ENCODE results near the gene ATP8A1. TPM values are rescaled to one million over a fixed set of nuclear protein-coding genes. Genes with fewer than 3 reads are reported as not detected.

ATP8A1 gene
- total and polyA plus RNA-seq, 2 of the 8 experiments (the other 6 are each of a cell fraction or from before 2014, with no cell fraction given) = 3.7 to 14.9 TPM

DNA sequence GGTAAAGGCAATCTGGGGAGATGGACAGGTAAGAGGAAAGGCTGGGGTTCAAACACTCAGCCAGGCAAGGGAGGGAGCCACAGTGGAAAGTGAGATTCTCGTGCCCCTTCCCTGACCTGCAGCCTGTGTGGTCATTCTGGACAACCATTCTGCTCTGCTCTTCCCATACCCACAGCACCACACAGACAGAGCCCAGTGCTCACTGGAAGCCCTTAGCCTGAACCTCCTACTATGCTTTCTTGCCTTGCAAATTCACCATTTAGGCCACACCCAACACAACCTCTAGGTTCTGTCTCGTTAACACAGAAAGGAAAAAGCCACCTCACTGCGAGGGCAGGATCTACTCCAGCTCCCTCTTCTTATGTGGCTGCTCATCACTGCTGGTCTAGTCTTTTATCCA, 166.9 kb downstream of the ATP8A1 start:
- Histone ChIP-seq H3K27ac (ENCODE audit: low read depth, low read length) (no peak overlapping the region), H3K79me2 (ENCODE audit: control insufficient read depth in 1 of 2, insufficient read depth in 2 of 2, low read length in 2 of 2) (no peaks in the 10 kb centered on the region), H3K36me3 (ENCODE audit: control insufficient read depth in 2 of 4, insufficient read depth in 4 of 4, low read length in 3 of 4) (no peaks in the 10 kb centered on the region), H3K9ac (replicated peaks in 1 of 4; ENCODE audit: extremely low read depth in 1 of 4, low read depth in 3 of 4, low read length in 3 of 4) (no peak overlapping the region), H4K20me1 (replicated peaks in 1 of 2; ENCODE audit: control insufficient read depth in 1 of 2, insufficient read depth in 2 of 2, low read length in 2 of 2) (no peaks in the 10 kb centered on the region), H2AK5ac (ENCODE audit: low read depth, low read length) (0 out of 2 replicates have a peak overlapping the region, but pooled peaks have one; percentile 56), H4K8ac (ENCODE audit: extremely low read depth, insufficient read depth, low read length) (no peak overlapping the region), H3K4ac (replicated peaks; ENCODE audit: insufficient read length, low read depth, low read length) (peak overlapping the region; percentile 16), H2BK12ac (ENCODE audit: low read depth, low read length) (peak overlapping the region; percentile 91; the same call in 1 of the 2 replicates), H3K14ac (ENCODE audit: insufficient read length) (no peak overlapping the region), H3K18ac (ENCODE audit: extremely low read depth, low read length) (peak overlapping the region; percentile 64), H2BK15ac (ENCODE audit: low read length) (peak overlapping the region; percentile 95), H3K56ac (replicated peaks; ENCODE audit: insufficient read length, low read depth, low read length) (no peak overlapping the region), H3K4me1 (replicated peaks in 1 of 4; ENCODE audit: control insufficient read depth in 3 of 4, insufficient read depth in 4 of 4, low read length in 3 of 4) (peaks cover 1 to 21% (median 13%) of the 10 kb centered on the region in 4 experiments; a peak in 6 of 7 replicates), H2BK120ac (replicated peaks; ENCODE audit: low read depth, low read length) (no peak overlapping the region), H3K4me3 (ENCODE audit: extremely low read depth in 1 of 4, insufficient read depth in 2 of 4, low read depth in 3 of 4, low read length in 4 of 4) (no peak overlapping the region), H3K27me3 (replicated peaks in 1 of 4; ENCODE audit: control insufficient read depth in 3 of 4, extremely low read depth in 1 of 4, insufficient read depth in 3 of 4, low read length in 3 of 4) (no peaks in the 10 kb centered on the region), H3K23me2 (ENCODE audit: low read depth, low read length) (no peaks in the 10 kb centered on the region), H2BK5ac (ENCODE audit: low read depth, low read length) (peak overlapping the region; percentile 77; the same call in 1 of the 2 replicates), H3K4me2 (ENCODE audit: insufficient read depth in 1 of 2, low read depth in 2 of 2, low read length in 2 of 2) (no peak overlapping the region), H3K23ac (ENCODE audit: insufficient read length) (no peak overlapping the region), H2AFZ (ENCODE audit: low read length) (no peak overlapping the region), H3K79me1 (ENCODE audit: low read depth, low read length) (no peaks in the 10 kb centered on the region), H3K9me3 (ENCODE audit: insufficient read depth in 2 of 2, low read depth in 1 of 2, low read length in 1 of 2) (no peaks in the 10 kb centered on the region), H4K5ac (ENCODE audit: insufficient read length, low read depth, low read length) (no peak overlapping the region), H2BK20ac (ENCODE audit: low read length) (peak overlapping the region; percentile 80; the same call in 1 of the 2 replicates), H4K91ac (replicated peaks; ENCODE audit: insufficient read length, low read length) (no peak overlapping the region)
- 81% methylated on average over 3 of the region's 3 CpGs; no CpG with 5 or more reads in 1 of the 2 experiments for WGBS, 2 experiments (ENCODE audit: extremely low coverage in 1 of 2, insufficient coverage in 1 of 2, insufficient read length in 1 of 2, insufficient replicate concordance in 2 of 2, low coverage in 1 of 2, low lambda C conversion rate in 2 of 2, missing lambda C conversion rate in 1 of 2)
- POLR2A ChIA-PET (ENCODE audit: partially characterized antibody) = interaction anchor here (1.6 kb wide), 1 partner anchor 8 kb away, joined by 4 read pairs; no protein-coding TSS in a partner anchor
- FAIRE-seq (no peak), DNase-seq (ENCODE audit: low read depth in 1 of 2, low spot score in 2 of 2) (no peak)
- TF ChIP-seq TAF7 (optimal IDR thresholded peaks at IDR 0.05; ENCODE audit: borderline replicate concordance, low read depth, low read length) = no peak
- CTCF ChIA-PET (ENCODE audit: partially characterized antibody) = interaction anchor here (0.8 to 1.6 kb wide), 4 partner anchors 8 to 118 kb away, joined by 3 to 4 read pairs (median 4); no protein-coding TSS in a partner anchor
